B cell (primary cell): ENCODE results near the gene MSTN. TPM values are rescaled to one million over a fixed set of nuclear protein-coding genes. Genes with fewer than 3 reads are reported as not detected.

ENCODE experiments used
- ATAC-seq: fragments of 200-7000 bp; cut with Tn5 transposase; one replicate; pipeline ENCODE4 v1.10.0; 2021; ENCODE audit warnings: low read depth, mild to moderate bottlenecking, moderate number of reproducible peaks, moderate library complexity
- CTCF ChIA-PET: fragments of 350-600 bp; sonication (Branson Sonifier 250); formaldehyde crosslinking; loops from one replicate; lab custom pipeline; 2021; ENCODE audit warnings: antibody characterized with exemption, inconsistent platforms; lab: Charles Lee
- POLR2A ChIA-PET: fragments of 350-600 bp; sonication (Branson Sonifier 250); formaldehyde crosslinking; loops from one replicate; lab custom pipeline; 2021; ENCODE audit warnings: antibody characterized with exemption; lab: Charles Lee
- DNase-seq: peaks from one replicate; pipeline ENCODE4 v3.0.0; 2013
- H2AFZ ChIP-seq: 2 replicates; pipeline ENCODE4 v1.6.1; 2012; ENCODE audit warnings: mild to moderate bottlenecking, low read depth, low read length; ENCODE audit not compliant: insufficient read depth, poor library complexity, severe bottlenecking
- H3K27ac ChIP-seq, 2 donors: 1 replicate in 1 of 2; 2 replicates in 1 of 2; pipeline ENCODE4 v1.5.1; 2012 to 2013; ENCODE audit warnings: low read length in 2 of 2, mild to moderate bottlenecking in 2 of 2, moderate library complexity in 1 of 2
- H3K27me3 ChIP-seq, 4 experiments: fragments of 200-600 bp in 1 of 4; sonication (generic) in 1 of 4; replicated peaks in 1 of 4; 1 replicate in 2 of 4; 2 replicates in 2 of 4; pipeline versions ENCODE4 v1.6.1 to v1.7.0; 2013 to 2016; ENCODE audit warnings: low read length in 3 of 4, mild to moderate bottlenecking in 2 of 4, mixed read lengths in 1 of 4, moderate library complexity in 1 of 4; ENCODE audit not compliant: insufficient read depth in 4 of 4, control insufficient read depth in 3 of 4; ENCODE audit errors: control extremely low read depth in 1 of 4
- H3K36me3 ChIP-seq, 2 experiments: replicated peaks in 1 of 2; 1 replicate in 1 of 2; 2 replicates in 1 of 2; pipeline versions ENCODE4 v1.6.1 to v1.7.1; 2013; ENCODE audit warnings: low read length in 1 of 2; ENCODE audit not compliant: insufficient read depth in 2 of 2, control insufficient read depth in 1 of 2; ENCODE audit errors: control extremely low read depth in 1 of 2, extremely low read depth in 1 of 2
- H3K4me1 ChIP-seq, 2 donors: fragments of 200-600 bp in 1 of 2; sonication (generic) in 1 of 2; 1 replicate in 1 of 2; 2 replicates in 1 of 2; pipeline versions ENCODE4 v1.5.1 to v1.6.1; 2013 to 2017; ENCODE audit warnings: low read length in 2 of 2; ENCODE audit not compliant: control insufficient read depth in 2 of 2, insufficient read depth in 2 of 2
- H3K4me2 ChIP-seq: replicated peaks from 2 replicates; pipeline ENCODE3; 2012; ENCODE audit warnings: mild to moderate bottlenecking, low read depth, low read length; ENCODE audit not compliant: poor library complexity, severe bottlenecking
- H3K4me3 ChIP-seq, 5 experiments: fragments of 200-600 bp in 1 of 5; sonication (generic) in 1 of 5; 1 replicate in 3 of 5; 2 replicates in 2 of 5; pipeline versions ENCODE4 v1.5.1 to v1.7.0; 2011 to 2016; ENCODE audit warnings: low read length in 4 of 5, mild to moderate bottlenecking in 4 of 5, low read depth in 2 of 5, control low read depth in 1 of 5, moderate library complexity in 1 of 5; ENCODE audit not compliant: insufficient read depth in 1 of 5; ENCODE audit errors: control extremely low read depth in 1 of 5, extremely low read depth in 1 of 5
- H3K79me2 ChIP-seq: fragments of 200-600 bp; sonication (generic); one replicate; pipeline ENCODE4 v1.6.0; 2016; ENCODE audit warnings: low read length; ENCODE audit not compliant: control insufficient read depth, insufficient read depth
- H3K9ac ChIP-seq: fragments of 200-600 bp; sonication (generic); 2 replicates; pipeline ENCODE4 v1.6.1; 2017; ENCODE audit warnings: mild to moderate bottlenecking, low read length, moderate library complexity
- H3K9me3 ChIP-seq, 3 donors: one replicate each; pipeline versions ENCODE4 v1.6.1 to v1.7.1; 2013; ENCODE audit warnings: low read length in 2 of 3; ENCODE audit not compliant: control insufficient read depth in 2 of 3, insufficient read depth in 1 of 3; ENCODE audit errors: control extremely low read depth in 1 of 3
- H4K20me1 ChIP-seq: 2 replicates; pipeline ENCODE4 v1.6.0; 2012; ENCODE audit warnings: mild to moderate bottlenecking, low read length; ENCODE audit not compliant: insufficient read depth, control insufficient read depth, poor library complexity, severe bottlenecking
- H3K27ac Mint-ChIP-seq: one replicate; pipeline ENCODE4 v1.8.0; 2021; ENCODE audit warnings: mixed read lengths
- H3K27me3 Mint-ChIP-seq: one replicate; pipeline ENCODE4 v1.8.0; 2021; ENCODE audit warnings: mixed read lengths
- H3K4me1 Mint-ChIP-seq: one replicate; pipeline ENCODE4 v1.8.0; 2021; ENCODE audit warnings: mixed read lengths
- H3K4me3 Mint-ChIP-seq: one replicate; pipeline ENCODE4 v1.8.0; 2021; ENCODE audit warnings: mixed read lengths
- H3K9me3 Mint-ChIP-seq: one replicate; pipeline ENCODE4 v1.8.0; 2022; ENCODE audit warnings: mixed read lengths; ENCODE audit not compliant: insufficient read depth
- EZH2 ChIP-seq: IDR thresholded peaks from 2 replicates; pipeline ENCODE4 v1.6.1; 2012; ENCODE audit warnings: borderline replicate concordance, low read depth, mild to moderate bottlenecking, moderate library complexity, low read length; ENCODE audit not compliant: insufficient read depth, poor library complexity, severe bottlenecking
- WGBS: methylation state at CpG from one replicate; pipeline ENCODE4 v1.1.5; 2013; ENCODE audit warnings: missing lambda C conversion rate; ENCODE audit not compliant: insufficient coverage; 5-methylcytosine and 5-hydroxymethylcytosine counted together
- intact Hi-C: fragments of 100-400 bp; cut with micrococcal nuclease; formaldehyde crosslinking; loops from one replicate; pipeline ENCODE4 v1.10.0; 2022
- polyA plus RNA-seq: library from polyadenylated mRNA; depleted of rRNA; stranded (reverse); fragments of >200 nt; gene quantifications from 2 replicates; pipeline ENCODE4 v1.2.3, GENCODE V29; 2012
- total RNA-seq, 2 donors: library from RNA; stranded (reverse); fragments of 120-200 nt in 1 of 2; gene quantifications; 1 replicate in 1 of 2; 2 replicates in 1 of 2; pipeline versions ENCODE4 v1.2.3 to v1.2.4, GENCODE V29; 2013 to 2022
- TF ChIP-seq, protein P1 (sequence below): fragments of 200-600 bp; IDR thresholded peaks from one replicate; pipeline ENCODE4 v1.8.0; 2022; ENCODE audit warnings: antibody characterized with exemption, mild to moderate bottlenecking

MSTN gene
- total and polyA plus RNA-seq, 2 donors (not counting 1 experiment from before 2014, with no cell fraction given) = 0.07 TPM; not detected in 1

- CTCF ChIA-PET = no interaction called here
- no peak overlapping the region for H3K27ac ChIP-seq
- intact Hi-C loops = no loop called here
Measured at GRCh38 chr2:190099890-190100697, 37.6 kb upstream of the MSTN start.

GRCh38 chr2:190098851-190099250, 36.3 kb upstream of the MSTN start:
- DNase-seq = no peak
- TF ChIP-seq, protein P1, sequence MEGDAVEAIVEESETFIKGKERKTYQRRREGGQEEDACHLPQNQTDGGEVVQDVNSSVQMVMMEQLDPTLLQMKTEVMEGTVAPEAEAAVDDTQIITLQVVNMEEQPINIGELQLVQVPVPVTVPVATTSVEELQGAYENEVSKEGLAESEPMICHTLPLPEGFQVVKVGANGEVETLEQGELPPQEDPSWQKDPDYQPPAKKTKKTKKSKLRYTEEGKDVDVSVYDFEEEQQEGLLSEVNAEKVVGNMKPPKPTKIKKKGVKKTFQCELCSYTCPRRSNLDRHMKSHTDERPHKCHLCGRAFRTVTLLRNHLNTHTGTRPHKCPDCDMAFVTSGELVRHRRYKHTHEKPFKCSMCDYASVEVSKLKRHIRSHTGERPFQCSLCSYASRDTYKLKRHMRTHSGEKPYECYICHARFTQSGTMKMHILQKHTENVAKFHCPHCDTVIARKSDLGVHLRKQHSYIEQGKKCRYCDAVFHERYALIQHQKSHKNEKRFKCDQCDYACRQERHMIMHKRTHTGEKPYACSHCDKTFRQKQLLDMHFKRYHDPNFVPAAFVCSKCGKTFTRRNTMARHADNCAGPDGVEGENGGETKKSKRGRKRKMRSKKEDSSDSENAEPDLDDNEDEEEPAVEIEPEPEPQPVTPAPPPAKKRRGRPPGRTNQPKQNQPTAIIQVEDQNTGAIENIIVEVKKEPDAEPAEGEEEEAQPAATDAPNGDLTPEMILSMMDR = no peak
- no peak for TF ChIP-seq EZH2
- ChIA-PET POLR2A (no interaction called here), CTCF (interaction anchor here (1.3 to 1.7 kb wide), 2 partner anchors 8 to 10 kb away, joined by 3 to 7 read pairs; no protein-coding TSS in a partner anchor)
- H3K4me1 Mint-ChIP-seq = no peaks in the 10 kb centered on the region
- Histone ChIP-seq H2AFZ (no peak overlapping the region), H3K79me2 (no peaks in the 10 kb centered on the region), H3K4me3 (no peak overlapping the region), H3K4me1 (no peaks in the 10 kb centered on the region), H3K9me3 (peaks cover 3 to 4% (median 3%) of the 10 kb centered on the region in 3 donors), H3K4me2 (no peak overlapping the region), H3K27ac (no peak overlapping the region), H4K20me1 (no peaks in the 10 kb centered on the region), H3K9ac (no peak overlapping the region), H3K27me3 (no peaks in the 10 kb centered on the region), H3K36me3 (no peaks in the 10 kb centered on the region)
- H3K4me3 Mint-ChIP-seq = no peak overlapping the region
- intact Hi-C loops = no loop called here
- no peaks in the 10 kb centered on the region for H3K27me3 Mint-ChIP-seq
- H3K27ac Mint-ChIP-seq = no peak overlapping the region
- no peak for ATAC-seq
- H3K9me3 Mint-ChIP-seq = peaks cover 3% of the 10 kb centered on the region

More at GRCh38 chr2:190099890-190100697, 37.6 kb upstream of the MSTN start:
- Histone ChIP-seq H3K4me1 (no peaks in the 10 kb centered on the region), H3K4me2 (no peak overlapping the region), H4K20me1 (no peaks in the 10 kb centered on the region), H3K79me2 (no peaks in the 10 kb centered on the region), H3K27me3 (no peaks in the 10 kb centered on the region), H3K36me3 (no peaks in the 10 kb centered on the region), H3K9ac (no peak overlapping the region), H3K4me3 (no peak overlapping the region), H3K9me3 (peaks cover 3 to 4% (median 3%) of the 10 kb centered on the region in 3 donors), H2AFZ (no peak overlapping the region)
- TF ChIP-seq, protein P1 = no peak
- TF ChIP-seq EZH2 = no peak
- no peak overlapping the region for H3K4me3 Mint-ChIP-seq
- ATAC-seq (no peak), DNase-seq (no peak)
- H3K4me1 Mint-ChIP-seq = no peaks in the 10 kb centered on the region
- POLR2A ChIA-PET = no interaction called here
- H3K27me3 Mint-ChIP-seq = no peaks in the 10 kb centered on the region
- H3K27ac Mint-ChIP-seq = no peak overlapping the region
- H3K9me3 Mint-ChIP-seq = peaks cover 3% of the 10 kb centered on the region
- 86% methylated on average over 1 of the region's 3 CpGs for WGBS
